ENCODE measurements around the gene ITGAE.

DNA sequence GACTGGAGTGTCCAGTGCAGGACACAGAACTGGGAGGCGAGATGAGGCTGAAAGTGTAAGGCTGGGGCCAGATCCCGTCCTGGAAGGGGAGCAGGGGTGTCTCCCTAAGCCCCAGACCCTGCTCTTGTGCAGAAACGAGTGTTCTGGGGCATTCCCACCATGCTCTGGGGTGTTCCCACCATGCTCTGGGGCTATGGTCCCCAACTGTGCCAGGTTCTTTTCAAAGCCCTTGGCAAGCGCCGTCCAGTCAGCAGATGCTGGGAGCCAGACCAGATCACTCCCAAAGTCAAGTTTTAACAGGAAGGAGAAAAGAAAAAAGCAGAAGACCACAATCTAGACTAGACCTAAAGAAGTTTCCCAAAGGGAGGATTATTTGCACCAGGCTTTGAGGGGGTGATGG is 135.2 kb downstream of the ITGAE start:
- no peak for TF ChIP-seq BACH2 (CRISPR knock-in tag; IDR thresholded peaks at IDR 0.05; ENCODE audit: borderline replicate concordance)
- TF ChIP-seq TCF4 (CRISPR knock-in tag; IDR thresholded peaks at IDR 0.05; ENCODE audit: borderline replicate concordance), result no peak
- TF ChIP-seq ZNF70 (CRISPR knock-in tag; IDR thresholded peaks at IDR 0.05), result no peak
- TF ChIP-seq ARNTL (CRISPR knock-in tag; IDR thresholded peaks at IDR 0.05; ENCODE audit: borderline replicate concordance, low read depth), result no peak
- TF ChIP-seq, protein P1, sequence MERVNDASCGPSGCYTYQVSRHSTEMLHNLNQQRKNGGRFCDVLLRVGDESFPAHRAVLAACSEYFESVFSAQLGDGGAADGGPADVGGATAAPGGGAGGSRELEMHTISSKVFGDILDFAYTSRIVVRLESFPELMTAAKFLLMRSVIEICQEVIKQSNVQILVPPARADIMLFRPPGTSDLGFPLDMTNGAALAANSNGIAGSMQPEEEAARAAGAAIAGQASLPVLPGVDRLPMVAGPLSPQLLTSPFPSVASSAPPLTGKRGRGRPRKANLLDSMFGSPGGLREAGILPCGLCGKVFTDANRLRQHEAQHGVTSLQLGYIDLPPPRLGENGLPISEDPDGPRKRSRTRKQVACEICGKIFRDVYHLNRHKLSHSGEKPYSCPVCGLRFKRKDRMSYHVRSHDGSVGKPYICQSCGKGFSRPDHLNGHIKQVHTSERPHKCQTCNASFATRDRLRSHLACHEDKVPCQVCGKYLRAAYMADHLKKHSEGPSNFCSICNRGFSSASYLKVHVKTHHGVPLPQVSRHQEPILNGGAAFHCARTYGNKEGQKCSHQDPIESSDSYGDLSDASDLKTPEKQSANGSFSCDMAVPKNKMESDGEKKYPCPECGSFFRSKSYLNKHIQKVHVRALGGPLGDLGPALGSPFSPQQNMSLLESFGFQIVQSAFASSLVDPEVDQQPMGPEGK (CRISPR knock-in tag; IDR thresholded peaks at IDR 0.05; ENCODE audit: borderline replicate concordance), result no peak
- no peak for TF ChIP-seq PPARA (CRISPR knock-in tag; IDR thresholded peaks at IDR 0.05; ENCODE audit: borderline replicate concordance)
- no peak for TF ChIP-seq GLIS3 (CRISPR knock-in tag; IDR thresholded peaks at IDR 0.05)
